ENCODE results near the gene COX5A.
A peak's percentile ranks its signal among the peaks of the same experiment; 100 is the strongest.

The COX5A gene

GRCh38 chr15:74937590-74938371, at the start of gene COX5A:
COX5A (minus strand) TSS chr15:74938073; CDS start chr15:74938014, 59 bp downstream.
- peak; percentile 96 for DNase-seq

- no peak for DNase-seq
Measured at GRCh38 chr15:74983725-74984231, 45.9 kb upstream of the COX5A start.

GRCh38 chr15:74982183-74982582, 44.3 kb upstream of the COX5A start:
- no peak for DNase-seq

GRCh38 chr15:74978503-74978902, 40.6 kb upstream of the COX5A start:
- no peak for DNase-seq

GRCh38 chr15:74978077-74978476, 40.2 kb upstream of the COX5A start:
- no peak for DNase-seq

- DNase-seq, result no peak
Measured at GRCh38 chr15:74977599-74977998, 39.7 kb upstream of the COX5A start.

GRCh38 chr15:74976159-74976558, 38.3 kb upstream of the COX5A start:
- DNase-seq, result no peak

GRCh38 chr15:74967670-74968069, 29.8 kb upstream of the COX5A start:
- DNase-seq, result no peak

- peak; percentile 65 for DNase-seq
Measured at GRCh38 chr15:74964794-74965193, 26.9 kb upstream of the COX5A start.

- DNase-seq, result no peak
Measured at GRCh38 chr15:74963213-74963612, 25.3 kb upstream of the COX5A start.

- no peak for DNase-seq
Measured at GRCh38 chr15:74962671-74963070, 24.8 kb upstream of the COX5A start.

- DNase-seq, result no peak
Measured at GRCh38 chr15:74962219-74962618, 24.3 kb upstream of the COX5A start.

- DNase-seq, result no peak
Measured at GRCh38 chr15:74961616-74962015, 23.7 kb upstream of the COX5A start.

- DNase-seq, result no peak
Measured at GRCh38 chr15:74960995-74961588, 23.2 kb upstream of the COX5A start.

- no peak for DNase-seq
Measured at GRCh38 chr15:74960286-74960685, 22.4 kb upstream of the COX5A start.

GRCh38 chr15:74959586-74959939, 21.7 kb upstream of the COX5A start:
- DNase-seq, result no peak

GRCh38 chr15:74958908-74959585, 21.2 kb upstream of the COX5A start:
- DNase-seq, result no peak

- DNase-seq, result peak; percentile 62
Measured at GRCh38 chr15:74958320-74958907, 20.5 kb upstream of the COX5A start.

GRCh38 chr15:74957476-74958035, 19.7 kb upstream of the COX5A start:
- no peak for DNase-seq

GRCh38 chr15:74956648-74957475, 19.0 kb upstream of the COX5A start, which contains the start of gene RPP25:
RPP25 (minus strand) TSS chr15:74956772; CDS start chr15:74956583, 189 bp downstream.
- DNase-seq, result peak; percentile 78

GRCh38 chr15:74955796-74956647, 18.1 kb upstream of the COX5A start:
- DNase-seq, result peak; percentile 43

Measured in EL (cell line).